Activated naive CD4-positive, alpha-beta T cell treated with anti-CD3 and anti-CD28 coated beads, Interleukin-2, amount 10 ng/mL, durations not matched to agents 7 days and 5 days (primary cell): ENCODE measurements around the gene YIPF1.
A peak's percentile ranks its signal among the peaks of the same experiment; 100 is the strongest.
"Not testable (repeated sequence)": the region's sequence is repeated elsewhere in the genome, so short reads cannot be mapped to it uniquely, and the experiment has no call there.

Experiments used
- CTCF ChIA-PET: fragments of 350-600 bp; sonication (Branson Sonifier 250); formaldehyde crosslinking; loops from one replicate; lab custom pipeline; 2021; ENCODE audit warnings: antibody characterized with exemption; lab: Charles Lee
- DNase-seq: peaks from one replicate; pipeline ENCODE4 v3.0.0-alpha.2; 2020
- H3K27ac Mint-ChIP-seq: one replicate; pipeline ENCODE4 v1.8.0; 2021; ENCODE audit warnings: mild to moderate bottlenecking, moderate library complexity, mixed read lengths
- H3K27me3 Mint-ChIP-seq: one replicate; pipeline ENCODE4 v1.8.0; 2021; ENCODE audit warnings: mild to moderate bottlenecking, mixed read lengths
- H3K36me3 Mint-ChIP-seq: one replicate; pipeline ENCODE4 v1.8.0; 2021; ENCODE audit warnings: mixed read lengths
- H3K4me1 Mint-ChIP-seq: one replicate; pipeline ENCODE4 v1.8.0; 2021; ENCODE audit warnings: mixed read lengths
- H3K4me3 Mint-ChIP-seq: one replicate; pipeline ENCODE4 v1.8.0; 2021; ENCODE audit warnings: mild to moderate bottlenecking, moderate library complexity, mixed read lengths
- H3K9me3 Mint-ChIP-seq: one replicate; pipeline ENCODE4 v1.8.0; 2021; ENCODE audit warnings: mixed read lengths

Gene YIPF1

GRCh38 chr1:53888681-53889080 is 916 bp downstream of the YIPF1 start:
- DNase-seq: no peak
- Mint-ChIP-seq H3K27ac (peak overlapping the region; percentile 93), H3K4me3 (peak overlapping the region; percentile 92), H3K4me1 (peaks cover 35% of the 10 kb centered on the region), H3K36me3 (peaks cover 11% of the 10 kb centered on the region), H3K9me3 (no peaks in the 10 kb centered on the region), H3K27me3 (peaks cover 5% of the 10 kb centered on the region)
- CTCF ChIA-PET: interaction anchor here (1.5 kb wide), 1 partner anchor 58 kb away, joined by 5 read pairs; the partner anchor contains the start of genes IFT25 and LRRC42

GRCh38 chr1:53883600-53883999 is 6.0 kb downstream of the YIPF1 start:
- peaks cover 24% of the 10 kb centered on the region for H3K36me3 Mint-ChIP-seq

GRCh38 chr1:53881853-53882252 is 7.7 kb downstream of the YIPF1 start:
- H3K27me3 Mint-ChIP-seq, H3K4me3 Mint-ChIP-seq, H3K4me1 Mint-ChIP-seq, H3K9me3 Mint-ChIP-seq, H3K27ac Mint-ChIP-seq, DNase-seq: not testable (repeated sequence)
- CTCF ChIA-PET: interaction anchor here (0.6 to 6.3 kb wide), 4 partner anchors 21 to 99 kb away, joined by 3 to 56 read pairs (median 3); no protein-coding TSS in a partner anchor
- peaks cover 27% of the 10 kb centered on the region for H3K36me3 Mint-ChIP-seq

More at GRCh38 chr1:53883600-53883999, 6.0 kb downstream of the YIPF1 start:
- CTCF ChIA-PET: interaction anchor here (1.1 to 1.3 kb wide), 2 partner anchors 24 to 64 kb away, joined by 3 to 4 read pairs; no protein-coding TSS in a partner anchor
- not testable (repeated sequence) for DNase-seq, H3K27me3 Mint-ChIP-seq, H3K27ac Mint-ChIP-seq, H3K4me3 Mint-ChIP-seq, H3K9me3 Mint-ChIP-seq
- H3K4me1 Mint-ChIP-seq: peaks cover 16% of the 10 kb centered on the region

- Mint-ChIP-seq H3K4me1 (no peaks in the 10 kb centered on the region), H3K4me3 (no peak overlapping the region), H3K9me3 (peaks cover 3% of the 10 kb centered on the region), H3K27me3 (no peaks in the 10 kb centered on the region), H3K27ac (no peak overlapping the region), H3K36me3 (peaks cover 29% of the 10 kb centered on the region)
- no peak for DNase-seq
- CTCF ChIA-PET: interaction anchor here (0.6 to 6.3 kb wide), 17 partner anchors 8 to 611 kb away, joined by 3 to 56 read pairs (median 4); partner anchors contain the start of genes IFT25, LRRC42 and YIPF1
Observed at GRCh38 chr1:53878492-53879105, 11.0 kb downstream of the YIPF1 start.

GRCh38 chr1:53875150-53875549 is 14.4 kb downstream of the YIPF1 start:
- CTCF ChIA-PET: interaction anchor here (0.6 to 1.7 kb wide), 4 partner anchors 15 to 84 kb away, joined by 3 to 6 read pairs (median 4); no protein-coding TSS in a partner anchor
- H3K4me3 Mint-ChIP-seq, H3K27me3 Mint-ChIP-seq, H3K4me1 Mint-ChIP-seq, DNase-seq, H3K27ac Mint-ChIP-seq, H3K9me3 Mint-ChIP-seq: not testable (repeated sequence)
- peaks cover 16% of the 10 kb centered on the region for H3K36me3 Mint-ChIP-seq

GRCh38 chr1:53871773-53872484 is 17.7 kb downstream of the YIPF1 start:
- Mint-ChIP-seq H3K27me3 (no peaks in the 10 kb centered on the region), H3K9me3 (no peaks in the 10 kb centered on the region), H3K4me1 (no peaks in the 10 kb centered on the region), H3K27ac (no peak overlapping the region), H3K4me3 (no peak overlapping the region), H3K36me3 (peaks cover 15% of the 10 kb centered on the region)
- no peak for DNase-seq
- CTCF ChIA-PET: interaction anchor here (0.9 to 6.7 kb wide), 5 partner anchors 7 to 88 kb away, joined by 3 to 60 read pairs (median 3); no protein-coding TSS in a partner anchor

- Mint-ChIP-seq H3K36me3 (peaks cover 14% of the 10 kb centered on the region), H3K4me1 (no peaks in the 10 kb centered on the region)
Observed at GRCh38 chr1:53871221-53871620, 18.4 kb downstream of the YIPF1 start.

GRCh38 chr1:53869454-53870117 is 20.0 kb downstream of the YIPF1 start:
- Mint-ChIP-seq H3K36me3 (peaks cover 9% of the 10 kb centered on the region), H3K27ac (no peak overlapping the region), H3K4me1 (no peaks in the 10 kb centered on the region), H3K27me3 (no peaks in the 10 kb centered on the region), H3K4me3 (no peak overlapping the region), H3K9me3 (no peaks in the 10 kb centered on the region)
- DNase-seq: no peak
- CTCF ChIA-PET: interaction anchor here (1.5 to 6.7 kb wide), 4 partner anchors 9 to 90 kb away, joined by 3 to 60 read pairs (median 18); no protein-coding TSS in a partner anchor

More at GRCh38 chr1:53871221-53871620, 18.4 kb downstream of the YIPF1 start:
- no peak for DNase-seq
- Mint-ChIP-seq H3K27ac (no peak overlapping the region), H3K9me3 (no peaks in the 10 kb centered on the region), H3K27me3 (no peaks in the 10 kb centered on the region), H3K4me3 (no peak overlapping the region)
- CTCF ChIA-PET: interaction anchor here (1.6 to 6.7 kb wide), 3 partner anchors 8 to 88 kb away, joined by 3 to 60 read pairs (median 26); no protein-coding TSS in a partner anchor

GRCh38 chr1:53868565-53868964 is 21.0 kb downstream of the YIPF1 start:
- Mint-ChIP-seq H3K36me3 (peaks cover 9% of the 10 kb centered on the region), H3K9me3 (no peaks in the 10 kb centered on the region), H3K4me3 (no peak overlapping the region), H3K27ac (no peak overlapping the region), H3K27me3 (no peaks in the 10 kb centered on the region), H3K4me1 (no peaks in the 10 kb centered on the region)
- CTCF ChIA-PET: interaction anchor here (1.5 to 6.7 kb wide), 3 partner anchors 8 to 80 kb away, joined by 3 to 60 read pairs (median 10); no protein-coding TSS in a partner anchor
- no peak for DNase-seq

- Mint-ChIP-seq H3K36me3 (peaks cover 7% of the 10 kb centered on the region), H3K27ac (no peak overlapping the region), H3K4me1 (peaks cover 10% of the 10 kb centered on the region), H3K4me3 (no peak overlapping the region), H3K9me3 (no peaks in the 10 kb centered on the region), H3K27me3 (no peaks in the 10 kb centered on the region)
- DNase-seq: no peak
- CTCF ChIA-PET: interaction anchor here (0.9 to 7.5 kb wide), 9 partner anchors 8 to 219 kb away, joined by 3 to 130 read pairs (median 21); partner anchors contain the start of genes IFT25 and LRRC42
Observed at GRCh38 chr1:53862507-53862906, 27.1 kb downstream of the YIPF1 start.

- Mint-ChIP-seq H3K27ac (no peak overlapping the region), H3K9me3 (no peaks in the 10 kb centered on the region), H3K4me1 (peaks cover 10% of the 10 kb centered on the region), H3K27me3 (no peaks in the 10 kb centered on the region), H3K36me3 (peaks cover 12% of the 10 kb centered on the region), H3K4me3 (no peak overlapping the region)
- CTCF ChIA-PET: interaction anchor here (0.6 to 7.5 kb wide), 43 partner anchors 9 to 1086 kb away, joined by 3 to 130 read pairs (median 4); partner anchors contain the start of genes IFT25 and LRRC42
- peak; percentile 66 for DNase-seq
Observed at GRCh38 chr1:53860967-53861411, 28.6 kb downstream of the YIPF1 start.

GRCh38 chr1:53851571-53852285 is 37.9 kb downstream of the YIPF1 start:
- no peak overlapping the region for H3K27ac Mint-ChIP-seq
- no peaks in the 10 kb centered on the region for H3K4me1 Mint-ChIP-seq
- peaks cover 25% of the 10 kb centered on the region for H3K36me3 Mint-ChIP-seq
- no peak overlapping the region for H3K4me3 Mint-ChIP-seq
- DNase-seq: no peak
- H3K9me3 Mint-ChIP-seq: no peaks in the 10 kb centered on the region
- peaks cover 4% of the 10 kb centered on the region for H3K27me3 Mint-ChIP-seq
- CTCF ChIA-PET: interaction anchor here (0.8 to 2.4 kb wide), 3 partner anchors 9 to 123 kb away, joined by 3 to 13 read pairs (median 6); no protein-coding TSS in a partner anchor
